Vagina (tissue), 2 donors: ENCODE data around the gene EEF1A2.

Experiments used
- CTCF ChIP-seq, 3 experiments: fragments of 450-650 bp in 2 of 3; fragments of 200-600 bp in 1 of 3; sonication (generic) in 1 of 3; IDR thresholded peaks; one replicate each; pipeline ENCODE4 v1.5.1; 2017 to 2019; ENCODE audit warnings: antibody characterized with exemption in 3 of 3, mild to moderate bottlenecking in 2 of 3, moderate library complexity in 2 of 3
- POLR2A ChIP-seq, 2 donors: fragments of 450-650 bp; IDR thresholded peaks; one replicate each; pipeline ENCODE4 v1.6.1; 2017; ENCODE audit warnings: antibody characterized with exemption in 2 of 2, mild to moderate bottlenecking in 2 of 2, moderate library complexity in 2 of 2

DNA sequence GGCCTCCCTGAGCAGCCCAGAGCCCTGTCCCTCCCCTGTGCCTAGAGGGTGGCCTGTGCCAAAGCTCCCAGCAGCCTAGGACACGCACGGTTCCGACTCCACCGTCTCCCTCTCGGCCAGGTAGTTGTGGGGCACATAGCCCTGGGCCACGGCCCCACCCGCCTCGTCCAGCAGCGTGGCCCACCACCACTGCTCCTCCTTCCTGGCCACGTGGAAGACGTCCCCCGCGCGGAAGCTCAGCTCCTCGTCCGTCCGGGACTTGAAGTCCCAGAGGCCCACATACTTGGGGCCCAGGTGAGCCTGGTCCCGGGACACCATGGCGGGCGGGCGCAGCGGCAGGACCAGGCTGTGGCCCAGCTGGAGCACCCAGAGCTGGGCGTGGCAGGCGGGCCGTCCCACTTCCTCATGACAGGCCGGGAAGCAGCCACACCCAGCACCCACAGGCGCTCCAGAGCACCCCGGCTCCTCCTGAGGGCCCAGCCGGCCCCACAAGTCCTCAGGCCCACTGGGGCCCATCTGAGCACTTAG, 38.2 kb upstream of the EEF1A2 start, which contains the start of gene PTK6:
- no peak for TF ChIP-seq CTCF (IDR thresholded peaks at IDR 0.05)
- TF ChIP-seq POLR2A (IDR thresholded peaks at IDR 0.05): no peak
